ENCODE results near the gene FRYL.
"Not testable (repeated sequence)": the region's sequence is repeated elsewhere in the genome, so short reads cannot be mapped to it uniquely, and the experiment has no call there.

The FRYL gene

GRCh38 chr4:48705609-48706008 lies 74.5 kb downstream of the FRYL start:
- TF ChIP-seq CTCF (IDR thresholded peaks at IDR 0.05; ENCODE audit: low read length, missing control alignments): no peak
- no peak for DNase-seq (ENCODE audit: low read depth)
- no peak overlapping the region for H3K4me3 ChIP-seq (replicated peaks; ENCODE audit: low read depth, low read length)

DNA sequence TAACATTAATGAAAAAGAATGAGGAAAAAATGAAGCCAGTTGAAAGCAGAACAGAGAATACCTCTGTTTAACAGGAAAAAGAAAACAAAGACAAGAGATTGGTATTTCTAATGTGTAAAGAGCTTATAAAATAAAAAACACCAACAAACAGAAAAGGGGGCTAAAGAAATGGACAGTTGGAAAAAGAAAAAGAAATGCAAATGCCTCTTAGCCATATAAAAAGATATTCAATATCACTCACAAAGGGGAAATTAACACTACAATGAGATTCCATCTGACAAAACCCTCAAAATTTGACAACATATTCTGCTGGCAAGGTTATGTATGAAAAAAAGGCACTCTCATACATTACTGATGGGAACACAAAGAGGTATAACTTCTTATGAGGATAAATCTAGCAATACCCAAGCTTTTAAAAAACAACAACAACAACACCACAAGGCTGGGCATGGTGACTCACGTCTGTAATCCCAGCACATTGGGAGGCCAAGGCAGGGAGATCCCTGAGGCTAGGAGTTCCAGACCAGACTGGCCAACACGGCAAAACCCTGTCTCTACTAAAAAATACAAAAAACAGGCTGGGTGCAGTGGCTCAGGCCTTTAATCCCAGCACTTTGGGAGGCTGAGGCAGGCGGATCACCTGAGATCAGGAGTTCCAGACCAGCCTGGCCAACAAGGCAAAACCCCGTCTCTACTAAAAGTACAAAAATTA lies 75.8 kb downstream of the FRYL start:
- H3K4me3 ChIP-seq (replicated peaks; ENCODE audit: low read depth, low read length): no peak overlapping the region
- no peak for DNase-seq (ENCODE audit: low read depth)
- TF ChIP-seq CTCF (IDR thresholded peaks at IDR 0.05; ENCODE audit: low read length, missing control alignments): no peak

- TF ChIP-seq CTCF (IDR thresholded peaks at IDR 0.05; ENCODE audit: low read length, missing control alignments): no peak
- H3K4me3 ChIP-seq (replicated peaks; ENCODE audit: low read depth, low read length): no peak overlapping the region
- DNase-seq (ENCODE audit: low read depth): no peak
These were observed 80.6 kb downstream of the FRYL start for GRCh38 chr4:48699475-48699874.

DNA sequence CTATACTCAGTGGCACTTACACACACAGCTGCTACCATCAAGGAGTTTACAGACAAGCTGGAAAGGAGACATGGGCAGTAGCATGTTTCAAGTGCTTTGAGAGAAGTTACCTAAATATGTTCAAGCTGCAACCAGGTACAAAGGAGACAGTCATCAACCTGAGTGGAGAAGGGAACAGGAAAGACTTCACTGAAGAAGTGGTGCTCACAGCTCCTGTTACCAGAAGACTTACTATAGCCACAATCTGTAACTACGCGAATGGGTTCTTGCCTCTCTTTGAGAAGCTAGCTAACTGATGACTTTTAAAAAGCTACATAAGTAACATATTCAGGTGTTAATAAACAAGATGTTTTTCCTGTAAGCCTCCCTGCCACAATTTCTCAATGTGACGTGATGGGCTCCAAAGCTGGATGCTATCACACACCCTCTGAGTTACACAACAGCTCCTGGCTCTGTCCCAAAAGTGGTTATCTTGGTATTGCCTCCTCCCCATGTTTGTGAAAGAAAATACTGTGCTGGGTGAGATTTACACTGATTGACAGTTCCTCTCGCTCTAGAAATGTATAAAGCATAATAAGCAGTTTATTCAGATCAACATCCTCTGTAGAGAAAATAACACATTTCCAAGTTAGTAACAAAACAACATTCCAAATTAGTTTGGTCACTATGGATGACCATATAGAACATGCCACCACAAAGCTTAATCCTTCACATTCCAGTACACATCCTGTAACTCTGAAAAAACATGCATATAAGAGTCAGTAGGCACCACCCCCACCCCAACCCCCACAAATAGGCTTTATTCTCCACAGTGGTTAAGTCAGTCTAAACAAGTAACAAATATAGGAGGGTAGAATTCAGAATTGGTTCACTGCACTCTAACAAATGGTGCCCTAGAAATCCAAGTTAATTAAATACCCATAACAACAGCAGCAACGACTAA lies 81.8 kb downstream of the FRYL start:
- no peak for TF ChIP-seq CTCF (IDR thresholded peaks at IDR 0.05; ENCODE audit: low read length, missing control alignments)
- H3K4me3 ChIP-seq (replicated peaks; ENCODE audit: low read depth, low read length): peak overlapping the region; percentile 3
- DNase-seq (ENCODE audit: low read depth): peak; percentile 95

- H3K4me3 ChIP-seq (replicated peaks; ENCODE audit: low read depth, low read length); DNase-seq (ENCODE audit: low read depth): not testable (repeated sequence)
These were observed 82.6 kb downstream of the FRYL start for GRCh38 chr4:48697516-48697915.

DNA sequence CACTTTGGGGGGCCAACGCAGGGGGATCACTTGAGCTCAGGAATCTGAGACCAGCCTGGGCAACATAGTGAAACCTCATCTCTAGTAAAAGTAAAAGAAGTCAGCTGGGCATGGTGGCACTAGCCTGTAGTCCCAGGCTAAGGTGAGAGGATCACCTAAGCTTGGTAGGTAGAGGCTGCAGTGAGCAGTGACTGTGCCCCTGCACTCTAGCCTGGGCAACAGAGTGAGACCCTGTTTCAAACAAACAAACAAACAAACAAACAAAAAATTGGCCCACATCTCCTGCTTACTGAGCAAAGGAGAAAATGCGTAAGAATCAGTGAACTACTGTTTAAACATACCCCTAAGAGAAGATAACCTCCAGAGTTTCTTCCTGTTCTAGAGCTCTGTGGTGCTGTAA lies 85.3 kb downstream of the FRYL start:
- no peak for TF ChIP-seq CTCF (IDR thresholded peaks at IDR 0.05; ENCODE audit: low read length, missing control alignments)
- DNase-seq (ENCODE audit: low read depth): no peak
- no peak overlapping the region for H3K4me3 ChIP-seq (replicated peaks; ENCODE audit: low read depth, low read length)

DNA sequence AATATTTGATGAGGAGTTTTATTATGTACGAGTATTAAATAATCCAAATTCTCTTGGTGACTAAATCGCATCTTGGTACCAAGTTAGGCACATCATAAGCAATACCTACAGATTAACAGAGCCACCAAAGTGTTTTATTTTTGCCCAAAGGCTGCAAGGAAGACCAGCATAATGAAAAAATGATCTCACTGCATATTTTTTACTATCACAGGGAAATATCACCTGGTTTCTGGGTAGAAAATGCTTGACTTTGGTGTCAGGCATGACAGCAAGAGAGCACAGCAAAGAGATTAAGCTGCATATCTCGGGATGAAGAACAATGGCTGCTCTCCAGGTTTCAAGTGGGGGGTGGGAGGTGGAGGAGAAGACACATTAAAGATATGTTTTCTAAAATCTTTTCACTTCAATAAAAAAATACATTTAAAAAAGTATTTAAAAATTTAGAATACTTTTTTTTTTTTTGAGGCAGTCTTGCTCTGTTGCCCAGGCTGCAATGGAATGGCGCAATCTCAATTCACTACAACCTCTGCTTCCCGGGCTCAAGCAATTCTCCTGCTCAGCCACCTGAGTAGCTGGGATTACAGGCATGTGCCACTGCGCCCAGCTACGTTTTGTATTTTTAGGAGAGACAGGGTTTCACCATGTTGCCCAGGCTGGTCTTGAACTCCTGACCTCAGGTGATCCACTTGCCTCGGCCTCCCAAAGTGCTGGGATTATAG lies 86.1 kb downstream of the FRYL start:
- no peak overlapping the region for H3K4me3 ChIP-seq (replicated peaks; ENCODE audit: low read depth, low read length)
- peak; percentile 31 for DNase-seq (ENCODE audit: low read depth)
- TF ChIP-seq CTCF (IDR thresholded peaks at IDR 0.05; ENCODE audit: low read length, missing control alignments): no peak

Measured in fibroblast of pulmonary artery (primary cell).